ENCODE measurements around the gene UBN1.
"Not testable (repeated sequence)": the region's sequence is repeated elsewhere in the genome, so short reads cannot be mapped to it uniquely, and the experiment has no call there.

Gene UBN1

GRCh38 chr16:4904942-4905615 lies 57.8 kb downstream of the UBN1 start:
- no peak for DNase-seq (ENCODE audit: low spot score)

DNA sequence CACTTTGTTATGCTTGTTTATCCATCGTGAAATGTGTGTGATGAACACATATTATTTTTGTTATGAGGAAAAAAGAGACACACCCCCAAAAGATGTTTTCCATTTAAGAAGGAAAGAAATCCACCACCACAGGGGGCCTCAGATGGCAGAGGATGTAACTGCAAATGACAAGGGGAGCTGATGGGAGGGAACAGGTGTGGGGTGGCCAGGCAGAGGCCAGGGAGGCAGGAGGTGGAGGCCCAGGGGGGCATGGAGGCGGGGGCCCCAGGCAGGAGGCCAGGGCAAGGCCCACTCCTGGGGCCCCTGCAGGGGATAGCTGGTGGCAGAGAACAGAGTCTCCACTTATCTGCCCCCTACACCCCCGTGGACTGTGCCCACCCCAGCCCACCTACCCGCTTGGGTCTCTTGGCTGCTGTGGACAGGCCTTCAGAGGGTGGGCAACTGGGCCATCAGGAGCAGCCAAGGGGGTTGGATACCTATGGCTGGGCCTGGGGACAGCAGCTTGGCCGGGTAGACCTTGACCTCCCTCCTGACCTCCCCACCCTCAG lies 61.6 kb downstream of the UBN1 start:
- no peak for DNase-seq (ENCODE audit: low spot score)

DNA sequence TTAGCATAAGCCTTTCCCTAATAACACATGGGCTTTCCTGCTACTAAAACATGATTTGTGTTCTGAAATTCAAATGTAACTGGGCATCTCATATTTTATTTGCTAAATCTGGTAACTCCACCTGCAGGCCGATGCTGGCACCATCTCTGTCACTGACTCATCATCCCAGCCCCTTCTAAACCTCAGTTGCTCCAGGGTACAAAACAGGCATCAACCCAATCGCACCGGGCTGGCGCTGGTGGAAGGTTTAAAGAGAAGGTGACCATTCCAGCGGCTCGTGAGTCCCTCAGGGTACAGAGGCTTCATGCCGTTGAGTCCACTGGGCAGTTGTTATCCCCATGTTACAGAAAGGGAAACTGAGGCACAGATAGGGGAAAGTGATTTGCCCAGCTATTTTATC lies 62.5 kb downstream of the UBN1 start:
- no peak for DNase-seq (ENCODE audit: low spot score)

- DNase-seq (ENCODE audit: low spot score), result no peak
Observed at GRCh38 chr16:4910828-4911227, 63.5 kb downstream of the UBN1 start.

DNA sequence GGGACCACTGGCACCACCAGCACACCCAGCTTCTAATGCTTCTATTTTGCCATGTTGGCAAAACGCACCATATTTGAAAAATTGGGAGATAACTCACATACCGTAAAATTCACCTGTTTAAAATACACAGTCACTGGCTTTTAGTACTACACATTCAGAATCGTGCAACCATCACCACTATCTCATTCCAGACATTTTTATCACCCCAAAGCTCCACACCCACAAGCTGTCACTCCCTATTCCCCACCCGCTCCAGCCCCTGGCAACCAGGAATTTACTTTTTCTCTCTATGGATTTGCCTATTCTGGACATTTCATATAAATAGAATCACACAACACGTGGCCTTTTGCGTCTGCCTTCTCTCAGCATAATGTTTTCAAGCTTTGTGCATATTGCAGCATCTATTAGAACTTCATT lies 64.7 kb downstream of the UBN1 start:
- DNase-seq (ENCODE audit: low spot score), result no peak

DNA sequence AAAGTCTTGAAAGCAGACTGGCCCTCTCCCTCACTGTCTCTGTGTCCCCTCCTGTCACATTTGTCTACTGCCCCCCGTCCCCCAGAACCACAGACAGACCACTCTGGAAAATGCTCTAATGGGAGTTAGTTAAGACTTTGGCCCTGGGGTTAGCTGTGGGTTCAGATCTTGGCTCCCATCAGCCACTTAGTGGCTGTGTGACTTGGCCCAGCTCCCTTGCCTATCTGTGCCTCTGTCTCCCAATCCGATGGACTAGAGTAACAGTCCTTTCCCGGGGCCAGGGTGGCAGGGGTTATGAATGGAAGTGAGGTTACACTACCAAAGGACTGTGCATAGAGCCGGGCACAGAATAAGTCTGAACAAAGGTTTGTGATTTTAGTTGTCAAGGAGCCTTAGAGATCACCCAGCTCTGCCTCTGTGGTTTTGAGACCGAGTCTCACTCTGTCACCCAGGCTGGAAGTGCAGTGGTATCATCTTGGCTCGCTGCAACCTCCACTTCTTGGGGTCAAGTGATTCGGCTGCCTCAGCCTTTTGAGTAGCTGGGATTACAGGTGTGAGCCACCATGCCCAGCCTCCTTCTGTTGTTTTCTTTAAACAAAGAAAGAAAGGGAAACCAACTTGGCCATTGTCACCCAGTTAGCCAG lies 66.0 kb downstream of the UBN1 start:
- no peak for DNase-seq (ENCODE audit: low spot score)

DNA sequence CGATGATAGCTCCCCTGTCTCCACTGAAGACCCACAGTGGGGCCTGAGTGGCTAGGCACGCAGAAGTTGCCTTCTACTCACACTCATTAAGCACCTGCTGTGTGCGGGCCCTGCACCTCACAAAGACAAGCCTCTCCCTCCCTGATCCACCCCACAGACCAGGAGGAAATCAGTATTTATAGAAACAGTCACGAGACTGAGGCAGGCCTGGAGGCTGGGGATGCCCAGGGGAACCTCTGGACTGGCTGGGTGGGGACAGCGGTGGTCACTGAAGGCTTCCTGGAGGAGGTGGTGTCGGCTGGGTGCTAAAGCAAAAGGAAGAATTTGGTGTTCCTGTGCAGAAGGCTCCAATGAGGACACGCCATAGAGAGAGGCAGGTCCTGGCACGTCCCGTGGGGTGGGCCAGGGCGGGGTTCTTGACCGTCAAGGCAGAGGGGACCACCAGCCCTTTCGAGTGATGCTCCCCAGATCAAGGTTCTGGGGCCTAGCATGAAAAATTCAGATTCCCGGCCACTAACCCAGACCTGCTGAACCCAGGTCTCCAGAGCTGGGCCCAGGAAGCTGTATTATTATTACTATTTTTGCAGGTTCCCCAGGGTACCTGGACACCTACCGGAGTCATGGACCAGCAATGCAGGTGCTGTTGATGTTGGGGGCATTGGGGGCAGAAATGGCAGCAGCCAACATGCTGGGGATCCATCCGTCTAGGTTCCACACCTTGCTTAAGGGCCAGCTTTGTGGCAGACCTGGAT lies 66.7 kb downstream of the UBN1 start:
- DNase-seq (ENCODE audit: low spot score), result no peak

DNA sequence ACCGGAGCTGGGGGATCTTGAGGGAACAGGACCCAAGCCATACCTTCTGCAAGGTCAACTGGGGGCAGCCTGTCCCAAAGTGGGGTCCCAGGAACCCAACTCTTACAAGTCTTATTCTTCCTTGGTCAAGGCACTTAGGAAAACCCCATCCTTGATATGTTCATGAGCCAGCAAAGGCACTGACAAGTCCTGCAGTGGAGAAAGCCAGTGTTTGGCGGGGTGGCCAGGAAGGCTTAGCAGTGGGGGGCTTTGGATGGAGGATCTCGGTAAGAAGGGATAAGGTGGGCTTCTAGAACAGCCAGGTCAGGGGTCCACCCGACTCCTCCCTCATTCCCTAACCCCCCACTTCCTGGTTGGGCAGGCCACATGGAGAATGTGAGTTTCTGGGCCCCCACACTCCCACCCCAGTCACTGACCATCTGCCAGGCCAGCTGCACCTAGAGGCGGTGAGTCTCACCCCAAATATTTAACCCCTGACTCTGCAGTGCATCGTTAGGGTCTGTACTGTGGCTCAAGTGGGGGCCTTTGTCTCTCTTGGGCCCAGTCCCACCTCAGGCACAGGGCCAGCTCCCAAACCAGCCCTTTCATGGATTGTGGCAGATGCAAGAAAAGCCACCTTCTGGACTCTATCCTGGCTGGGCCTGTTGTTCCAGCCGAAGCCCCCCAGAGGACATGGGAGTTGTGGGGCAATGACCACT lies 67.4 kb downstream of the UBN1 start:
- DNase-seq (ENCODE audit: low spot score), result no peak

DNA sequence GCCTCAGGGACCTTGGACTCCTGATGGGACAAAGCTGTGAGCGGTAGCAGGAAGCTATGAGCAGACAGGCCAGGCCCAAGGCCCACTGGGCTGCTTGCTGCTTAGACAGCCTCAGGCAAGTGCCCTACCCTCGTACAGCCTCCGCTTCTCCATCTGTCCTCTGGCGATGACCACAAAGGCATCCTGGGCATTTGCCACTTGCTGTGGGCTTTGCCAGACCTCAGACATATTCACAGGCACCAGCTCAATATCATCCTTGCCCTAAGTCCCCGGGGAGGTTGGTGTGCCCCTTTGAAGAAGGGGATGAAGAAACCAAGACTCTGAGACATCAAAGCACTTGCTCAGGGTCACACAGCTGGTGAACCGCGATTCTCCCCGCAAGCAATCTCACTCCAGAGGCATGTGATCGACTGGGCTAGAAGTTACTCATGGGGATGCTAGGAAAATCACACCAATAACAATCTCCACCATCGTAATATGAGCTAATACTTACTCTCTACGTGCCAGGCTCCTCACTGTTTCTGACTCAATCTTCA lies 68.0 kb downstream of the UBN1 start:
- no peak for DNase-seq (ENCODE audit: low spot score)

DNA sequence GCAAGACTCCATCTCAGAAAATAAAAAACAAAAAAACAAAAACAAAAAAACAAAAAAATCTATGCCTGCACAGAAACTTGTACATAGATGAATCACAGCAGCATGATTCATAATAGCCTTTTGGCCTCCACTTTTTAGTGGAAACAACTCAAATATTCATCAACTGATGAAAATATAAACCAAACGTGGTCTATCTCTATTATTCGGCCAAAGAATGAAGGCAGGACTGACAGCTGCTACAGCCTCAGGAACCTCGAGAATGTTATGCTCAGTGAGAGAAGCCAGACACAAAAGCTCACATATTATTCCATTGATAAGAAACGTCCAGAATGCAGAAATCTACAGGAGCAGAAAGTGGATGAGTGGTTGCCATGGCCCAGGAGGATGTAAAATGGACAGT lies 69.8 kb downstream of the UBN1 start:
- no peak for DNase-seq (ENCODE audit: low spot score)

GRCh38 chr16:4918781-4919251 lies 71.5 kb downstream of the UBN1 start:
- no peak for DNase-seq (ENCODE audit: low spot score)

- no peak for DNase-seq (ENCODE audit: low spot score)
Observed at GRCh38 chr16:4920826-4921225, 73.5 kb downstream of the UBN1 start.

DNA sequence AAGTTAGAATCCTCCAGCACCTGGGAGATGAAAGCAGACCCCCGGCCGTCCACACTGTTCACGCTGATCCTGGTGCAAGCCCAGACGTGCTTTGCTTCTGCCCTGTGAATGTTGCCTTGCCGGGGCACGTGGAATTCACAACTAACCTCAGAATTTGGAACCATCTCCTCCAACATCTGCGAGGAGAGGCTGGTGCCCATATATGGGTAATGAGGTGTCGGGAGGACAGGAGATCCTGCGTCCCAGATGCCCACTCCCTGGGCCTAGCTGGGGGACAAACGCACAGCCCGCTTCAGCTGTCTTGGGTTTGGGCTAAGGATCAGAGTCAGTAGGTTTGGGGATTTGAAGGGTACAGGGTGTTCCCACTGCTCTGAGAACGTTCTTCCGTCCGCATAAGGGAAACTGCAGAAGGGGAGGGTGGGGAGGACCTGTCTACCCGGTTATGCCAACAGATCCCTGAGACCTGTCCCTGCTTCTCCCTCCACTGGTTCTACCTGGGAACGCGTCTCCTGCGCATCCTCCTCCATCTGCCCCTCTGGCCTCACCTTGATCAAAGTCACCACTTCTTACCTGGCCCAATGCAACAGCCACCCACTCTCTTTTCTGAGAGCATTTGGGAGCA lies 75.6 kb downstream of the UBN1 start:
- DNase-seq (ENCODE audit: low spot score), result no peak

DNA sequence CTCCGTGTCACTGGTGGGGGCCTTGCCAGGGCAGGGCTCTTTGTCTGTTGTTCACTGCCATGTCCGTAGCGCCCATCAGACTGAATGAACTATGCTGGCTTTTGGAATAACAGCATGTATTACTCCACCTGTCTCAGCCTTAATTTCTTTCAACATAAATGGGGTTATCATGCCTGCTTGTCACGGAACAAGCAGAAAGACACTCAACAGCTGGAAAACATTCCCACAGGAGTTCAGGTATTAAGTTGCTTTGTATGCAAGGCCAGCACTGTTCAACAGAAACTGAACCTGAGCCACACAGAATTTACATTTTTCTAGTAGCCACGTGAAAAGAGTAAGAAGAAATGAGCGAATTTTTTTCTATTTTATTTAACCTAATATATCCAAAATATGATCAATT lies 76.6 kb downstream of the UBN1 start:
- DNase-seq (ENCODE audit: low spot score), result no peak

DNA sequence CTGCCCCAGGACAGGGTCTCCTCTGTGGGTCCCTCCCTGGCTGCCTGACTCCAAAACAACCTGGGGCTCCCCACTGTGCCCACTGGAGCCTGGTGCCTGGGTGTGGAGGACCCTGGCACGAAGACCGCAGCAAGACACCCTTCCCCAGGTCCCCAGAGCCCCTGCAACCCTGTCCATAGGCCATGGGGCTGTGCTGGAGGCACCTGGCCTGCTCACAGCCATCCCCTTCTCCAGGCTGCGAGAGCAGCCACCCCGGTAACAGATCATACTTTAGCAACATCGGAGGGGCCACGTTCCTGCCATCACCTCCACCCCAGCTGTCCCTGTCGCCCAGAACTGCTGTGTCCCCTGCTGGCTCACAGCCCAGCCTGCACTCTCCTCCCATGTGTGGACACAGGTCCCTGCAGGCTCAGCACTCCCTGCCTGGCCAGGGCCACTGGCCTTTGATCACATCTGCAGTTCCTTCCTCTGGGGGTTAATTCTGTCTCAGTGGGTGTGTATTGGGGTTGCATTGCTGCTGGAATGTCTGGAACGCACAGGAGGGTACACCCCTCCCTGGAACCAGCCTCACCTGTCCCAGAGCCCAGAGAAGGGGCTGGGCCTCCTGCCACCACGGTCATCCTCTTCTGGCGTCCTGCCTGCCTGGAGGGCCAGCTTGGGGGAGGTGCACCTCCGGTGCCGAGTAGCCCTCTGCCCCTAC lies 77.5 kb downstream of the UBN1 start:
- DNase-seq (ENCODE audit: low spot score), result no peak

DNA sequence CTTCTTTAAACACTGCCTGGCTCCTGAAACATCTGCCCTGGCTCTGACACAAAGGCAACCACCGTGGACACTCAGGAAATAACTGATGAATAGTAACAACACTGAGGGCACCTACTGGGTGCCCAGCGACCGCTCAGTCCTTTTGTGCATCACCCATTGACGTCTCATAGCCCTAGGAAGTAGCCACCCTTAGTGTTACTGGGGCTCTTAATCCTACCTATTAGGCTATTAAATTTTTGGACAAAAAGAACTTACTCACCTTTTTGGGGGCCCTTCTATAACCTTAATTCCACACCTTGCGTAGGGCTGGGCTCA lies 78.0 kb downstream of the UBN1 start:
- no peak for DNase-seq (ENCODE audit: low spot score)

GRCh38 chr16:4925791-4926190 lies 78.5 kb downstream of the UBN1 start:
- DNase-seq (ENCODE audit: low spot score), result no peak

GRCh38 chr16:4926928-4927327 lies 79.6 kb downstream of the UBN1 start:
- no peak for DNase-seq (ENCODE audit: low spot score)

DNA sequence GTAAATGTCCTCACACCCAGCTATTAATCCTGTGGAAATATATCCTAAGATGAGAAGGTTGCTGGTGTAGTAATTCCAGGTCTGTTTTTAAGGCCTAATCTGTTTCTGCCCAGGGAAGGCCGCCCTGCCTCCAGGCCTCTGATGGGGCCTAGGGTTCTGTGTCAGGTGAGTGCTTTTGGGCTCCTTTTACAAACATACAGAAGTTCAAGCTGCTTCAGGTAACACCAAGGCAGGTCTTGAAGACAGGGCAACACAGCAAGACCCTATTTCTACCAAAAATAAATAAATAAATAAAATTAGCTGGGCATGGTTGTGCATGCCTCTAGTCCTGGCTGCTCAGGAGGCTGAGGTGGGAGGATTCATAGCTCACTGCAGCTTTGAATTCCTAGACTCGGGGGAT lies 80.4 kb downstream of the UBN1 start:
- no peak for DNase-seq (ENCODE audit: low spot score)

- DNase-seq (ENCODE audit: low spot score), result no peak
Observed at GRCh38 chr16:4928227-4928626, 80.9 kb downstream of the UBN1 start.

DNA sequence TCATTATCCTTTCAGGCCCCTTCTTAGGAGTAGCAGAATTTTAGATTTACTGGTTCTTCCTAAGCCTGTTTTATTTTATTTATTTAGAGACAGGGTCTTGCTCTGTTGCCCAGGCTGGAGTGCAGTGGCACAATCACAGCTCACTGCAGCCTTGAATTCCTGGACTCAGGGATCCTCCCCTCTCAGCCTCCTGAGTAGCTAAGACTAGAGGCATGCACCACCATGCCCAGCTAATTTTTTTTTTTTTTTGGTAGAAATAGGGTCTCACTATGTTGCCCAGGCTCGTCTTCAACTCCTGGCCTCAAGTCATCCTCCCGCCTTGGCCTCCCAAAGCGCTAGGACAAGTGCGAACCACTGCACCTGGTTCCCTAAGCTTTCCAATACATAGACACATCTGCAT lies 82.3 kb downstream of the UBN1 start:
- not testable (repeated sequence) for DNase-seq (ENCODE audit: low spot score)
